Anterior cingulate cortex (tissue), 58 donors: ENCODE measurements around the gene SMCO4.
"Not testable (repeated sequence)": the region's sequence is repeated elsewhere in the genome, so short reads cannot be mapped to it uniquely, and the experiment has no call there.

Experiments used
- DNase-seq, 58 donors: peaks; one replicate each; lab custom pipeline; 2025; lab: John Stamatoyannopoulos, UW

The SMCO4 gene

DNA sequence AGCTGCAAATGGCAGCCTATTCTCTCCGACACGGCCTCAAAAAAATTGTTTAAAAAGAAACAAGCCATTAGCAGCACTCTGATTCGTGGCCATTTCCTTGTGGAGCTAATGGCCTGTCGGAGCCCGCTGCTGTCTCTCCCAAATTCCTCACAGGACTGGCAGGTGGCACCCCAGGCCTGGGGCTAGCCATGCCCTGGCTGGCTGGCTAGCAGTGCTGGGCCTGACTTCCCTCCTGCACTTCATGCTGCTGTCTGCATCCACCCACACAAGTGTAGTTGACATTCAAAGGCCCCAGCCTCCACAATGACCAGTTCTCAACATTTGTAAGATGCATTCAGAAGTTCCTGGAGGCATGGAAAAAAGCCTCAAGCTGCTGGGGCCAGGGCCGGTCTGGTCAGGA is 61.5 kb downstream of the SMCO4 start:
- no peak for DNase-seq

DNA sequence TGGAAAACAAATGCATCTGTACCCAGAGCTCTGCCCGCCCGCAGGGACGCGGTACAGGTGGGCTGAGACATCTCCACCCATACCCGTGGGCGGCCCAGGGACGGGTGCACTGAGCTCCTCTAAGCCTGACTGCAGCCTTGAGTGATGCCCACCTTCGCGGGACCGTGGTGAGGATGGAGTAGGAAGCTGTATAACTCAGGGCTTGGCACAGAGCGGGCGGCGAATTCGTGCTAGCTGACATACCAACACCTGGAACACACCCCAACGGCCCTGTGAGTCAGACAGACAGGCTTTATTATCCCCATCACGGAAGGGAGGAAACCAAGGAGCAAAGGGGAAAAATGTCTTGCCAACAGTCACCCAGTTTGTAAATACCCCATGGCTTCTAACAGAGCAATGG is 61.9 kb downstream of the SMCO4 start:
- no peak for DNase-seq

DNA sequence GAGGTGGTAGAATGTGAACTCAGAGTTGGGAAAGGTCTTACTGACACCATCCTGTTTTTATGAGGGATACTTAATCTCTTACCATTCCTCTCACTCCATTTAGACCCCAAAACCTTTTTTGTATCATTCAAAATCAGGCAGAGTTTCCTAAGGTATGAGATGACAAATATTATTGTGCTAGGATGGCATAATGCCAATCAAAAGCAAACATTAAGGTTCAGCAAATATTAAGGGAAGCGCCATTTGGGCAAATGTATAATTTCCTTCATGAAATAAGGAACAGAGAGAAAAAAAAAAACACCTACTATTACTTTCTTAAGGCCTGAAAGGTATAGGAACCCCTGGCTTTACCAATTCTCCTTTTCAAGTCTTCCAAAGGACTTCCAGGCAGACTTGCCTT is 62.4 kb downstream of the SMCO4 start:
- no peak for DNase-seq

DNA sequence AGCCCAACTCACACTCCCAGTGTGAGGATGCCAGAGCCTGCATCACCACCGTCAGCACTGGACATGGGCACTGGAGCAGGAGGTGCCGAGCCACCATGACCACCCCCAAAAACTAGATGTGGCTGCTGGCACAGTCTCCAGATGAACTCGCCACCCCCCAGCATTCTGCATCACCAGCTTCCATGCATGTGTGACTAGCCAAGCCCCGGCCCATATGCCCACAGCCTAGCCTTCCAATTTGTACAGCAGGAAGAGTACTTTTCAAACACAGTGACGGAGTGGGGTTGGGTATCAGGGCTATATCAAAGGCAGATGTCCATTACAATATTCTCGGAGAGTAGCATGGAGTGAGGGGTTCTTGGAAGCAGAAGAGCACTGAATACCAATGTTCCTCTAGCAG is 62.9 kb downstream of the SMCO4 start:
- DNase-seq, result no peak

DNA sequence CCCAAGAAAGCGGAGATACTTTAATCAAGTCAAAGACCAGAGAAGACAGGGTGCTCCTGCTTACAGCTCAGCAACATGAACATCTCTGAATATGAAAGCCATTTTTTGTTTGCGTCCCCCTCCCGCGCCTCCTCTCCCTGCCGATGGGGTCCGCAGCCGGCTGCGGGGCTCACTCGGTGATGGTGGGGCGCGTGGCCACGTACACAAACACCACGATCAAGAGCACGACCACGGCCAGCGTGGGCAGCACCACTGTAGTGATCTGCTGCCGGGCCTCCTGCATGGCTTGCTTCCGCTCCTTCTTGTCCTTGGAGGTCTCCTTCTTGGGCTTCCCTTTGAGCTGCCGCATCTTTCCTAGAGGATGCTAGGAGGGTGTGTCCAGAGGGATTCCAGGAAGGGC is 64.3 kb downstream of the SMCO4 start:
- no peak for DNase-seq

DNA sequence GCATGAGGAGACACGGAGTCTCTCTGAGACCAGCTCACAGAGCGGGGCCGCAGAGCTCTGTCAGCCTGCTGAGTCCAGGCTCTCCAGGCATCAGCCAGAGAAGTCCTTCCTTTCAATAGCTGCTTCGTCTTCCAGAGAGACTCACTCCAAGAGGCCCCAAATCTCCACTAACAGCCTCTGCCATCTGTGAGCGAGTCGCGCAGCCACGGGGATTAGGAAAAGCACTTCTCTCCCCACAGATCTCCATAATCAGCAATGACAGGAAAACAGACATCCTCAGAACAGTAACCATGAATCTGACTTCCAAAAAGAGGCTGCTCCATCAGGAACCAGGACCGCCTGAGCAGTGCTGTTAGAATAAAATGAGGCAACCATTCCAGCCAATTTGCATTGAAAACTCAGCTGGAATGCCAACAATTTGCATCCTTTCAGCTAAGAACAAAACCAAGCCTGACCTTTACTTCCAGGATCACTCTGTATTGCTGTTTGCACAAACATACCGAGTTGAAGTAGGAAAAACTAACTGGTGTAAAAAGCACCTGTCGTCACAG is 65.4 kb downstream of the SMCO4 start:
- DNase-seq, result no peak

DNA sequence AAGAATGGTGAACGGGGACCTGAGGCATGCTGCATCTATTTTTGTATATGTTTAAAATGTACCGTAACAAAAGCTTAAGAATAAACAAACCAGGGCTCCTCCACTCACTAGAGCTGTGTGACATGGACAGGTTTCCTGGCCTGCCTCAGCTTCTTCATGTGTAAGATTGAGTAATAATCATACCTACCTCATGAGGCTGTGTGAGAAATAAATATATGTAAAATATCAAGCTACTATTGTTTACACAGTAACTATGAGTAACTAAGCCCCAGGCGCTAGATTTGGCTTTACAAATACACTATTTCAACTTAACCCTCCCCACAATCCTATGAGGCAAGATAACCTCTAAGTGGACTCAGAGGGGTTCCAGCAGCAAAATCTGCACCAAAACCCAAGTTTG is 66.4 kb downstream of the SMCO4 start:
- DNase-seq, result no peak

DNA sequence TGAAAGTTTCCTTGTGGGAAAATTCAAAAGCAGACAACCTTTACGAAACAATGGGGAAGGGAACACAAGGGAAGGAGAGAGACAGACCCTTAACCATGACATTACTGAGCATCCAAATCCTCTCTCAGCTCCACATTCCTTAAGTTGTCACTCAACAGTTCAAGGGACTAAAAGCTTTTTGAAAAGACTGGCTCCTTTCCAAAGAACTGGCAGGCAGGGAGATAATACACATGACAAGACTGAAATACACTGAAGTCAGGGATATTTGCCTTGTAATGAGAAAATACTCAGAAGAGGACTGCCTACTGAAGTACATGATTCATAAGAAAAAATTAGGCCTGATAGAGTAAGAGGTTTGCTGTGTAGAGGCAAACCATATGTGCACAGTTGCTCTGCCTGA is 69.1 kb downstream of the SMCO4 start:
- DNase-seq, result no peak

DNA sequence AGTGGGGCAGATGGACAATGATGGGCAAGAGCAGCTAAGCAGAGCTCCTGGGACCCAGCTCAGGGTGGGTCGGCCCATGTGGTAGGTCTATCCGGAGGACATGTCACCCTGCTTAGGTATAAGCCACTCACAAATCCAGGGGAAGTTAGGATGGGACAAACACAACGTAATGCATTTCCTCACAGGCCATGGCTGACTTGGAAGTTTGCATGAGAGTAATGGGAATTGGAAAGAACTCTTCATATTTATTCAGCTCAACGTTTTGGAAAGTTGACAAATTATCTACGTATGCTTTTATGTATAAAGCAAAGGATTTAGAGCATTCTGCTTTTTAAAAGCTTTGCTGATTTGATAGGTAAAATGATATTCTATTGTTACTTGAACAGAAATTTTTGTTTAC is 74.9 kb downstream of the SMCO4 start:
- no peak for DNase-seq

DNA sequence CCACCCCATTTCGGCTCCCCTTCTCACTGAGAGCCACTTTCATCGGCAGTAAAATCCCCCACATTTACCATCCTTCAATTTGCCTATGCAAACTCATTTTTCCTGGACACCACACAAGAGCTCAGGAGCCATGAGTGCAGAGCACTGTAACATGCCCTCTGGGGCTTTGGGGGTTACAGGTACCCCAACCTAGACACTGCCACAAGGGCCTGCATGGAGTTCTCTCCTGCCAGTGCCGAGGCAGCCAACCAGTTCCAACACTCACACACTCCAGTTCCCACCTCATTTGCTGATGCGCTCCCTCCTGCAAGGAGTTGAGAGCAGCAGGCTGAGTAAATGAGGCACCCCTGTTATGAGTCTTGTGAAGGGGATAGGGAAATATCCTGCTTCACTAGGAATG is 76.1 kb downstream of the SMCO4 start:
- no peak for DNase-seq

DNA sequence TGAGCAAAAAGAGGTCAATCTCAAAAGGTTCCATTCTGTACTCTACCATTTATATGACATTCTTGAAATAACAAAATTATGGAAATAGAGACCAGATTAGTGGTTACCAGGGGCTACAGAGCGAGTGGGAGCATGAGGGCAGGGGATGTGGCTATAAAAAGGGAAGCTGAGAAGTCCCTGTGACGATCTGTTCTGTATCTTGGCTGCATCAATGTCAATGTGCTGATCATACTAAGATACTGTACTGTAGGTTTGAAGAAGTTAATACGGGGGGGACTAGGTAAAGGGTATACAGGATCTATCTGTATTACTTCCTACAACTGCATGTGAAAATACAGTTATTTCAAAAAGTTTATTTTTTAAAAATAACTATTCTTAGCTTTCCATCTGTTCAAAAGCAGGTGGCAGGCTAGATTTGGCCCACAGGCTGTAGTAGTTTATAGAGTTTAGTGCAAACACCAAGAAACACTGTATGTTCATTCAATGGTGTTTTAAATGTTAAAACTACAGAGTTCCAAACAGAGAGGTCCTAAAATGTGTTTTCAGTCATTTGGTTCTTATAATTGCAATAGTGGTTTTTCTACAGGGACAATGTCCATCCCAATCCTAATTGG is 78.2 kb downstream of the SMCO4 start:
- DNase-seq, result no peak

DNA sequence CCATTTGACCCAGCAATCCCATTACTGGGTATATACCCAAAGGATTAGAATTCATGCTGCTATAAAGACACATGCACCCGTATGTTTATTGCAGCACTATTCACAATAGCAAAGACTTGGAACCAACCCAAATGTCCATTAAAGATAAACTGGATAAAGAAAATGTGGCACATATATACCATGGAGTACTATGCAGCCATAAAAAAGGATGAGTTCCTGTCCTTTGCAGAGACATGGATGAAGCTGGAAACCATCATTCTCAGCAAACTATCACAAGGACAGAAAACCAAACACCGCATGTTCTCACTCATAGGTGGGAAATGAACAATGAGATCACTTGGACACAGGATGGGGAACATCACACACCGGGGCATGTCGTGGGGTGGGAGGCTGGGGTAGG is 79.5 kb downstream of the SMCO4 start:
- DNase-seq, result not testable (repeated sequence)

DNA sequence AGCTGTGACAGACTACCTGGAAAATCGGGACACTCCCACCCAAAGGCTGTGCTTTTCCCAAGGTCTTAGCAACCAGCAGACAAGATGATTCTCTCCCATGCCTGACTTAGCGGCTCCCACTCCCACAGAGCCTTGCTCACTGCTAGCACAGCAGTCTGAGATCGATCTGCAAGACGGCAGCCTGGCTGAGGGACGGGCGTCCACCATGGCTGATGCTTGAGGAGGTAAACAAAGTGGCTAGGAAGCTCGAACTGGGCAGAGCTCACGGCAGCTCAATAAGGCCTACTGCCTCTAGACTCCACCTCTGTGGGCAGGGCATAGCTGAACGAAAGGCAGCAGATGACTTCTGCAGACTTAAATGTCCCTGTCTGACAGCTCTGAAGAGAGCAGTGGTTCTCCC is 84.9 kb downstream of the SMCO4 start:
- DNase-seq, result no peak

DNA sequence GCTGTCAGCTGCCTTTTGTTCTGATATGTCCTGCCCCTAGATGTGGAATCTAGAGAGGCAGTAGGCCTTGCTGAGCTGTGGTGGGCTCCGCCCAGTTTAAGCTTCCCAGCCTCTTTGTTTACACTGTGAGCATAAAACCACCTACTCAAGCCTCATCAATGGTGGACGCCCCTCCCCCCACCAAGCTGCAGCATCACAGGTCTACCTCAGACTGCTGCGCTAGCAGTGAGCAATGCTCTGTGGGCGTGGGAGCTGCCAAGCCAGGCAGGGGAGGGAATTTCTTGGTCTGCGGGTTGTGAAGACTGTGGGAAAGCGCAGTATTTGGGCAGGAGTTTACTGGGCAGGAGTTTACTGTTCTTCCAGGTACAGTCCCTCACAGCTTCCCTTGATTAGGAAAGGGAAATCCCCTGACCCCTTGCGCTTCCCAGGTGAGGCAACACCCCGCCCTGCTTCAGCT is 98.5 kb downstream of the SMCO4 start:
- DNase-seq, result peak in 1 of 58 donors; percentile 0

DNA sequence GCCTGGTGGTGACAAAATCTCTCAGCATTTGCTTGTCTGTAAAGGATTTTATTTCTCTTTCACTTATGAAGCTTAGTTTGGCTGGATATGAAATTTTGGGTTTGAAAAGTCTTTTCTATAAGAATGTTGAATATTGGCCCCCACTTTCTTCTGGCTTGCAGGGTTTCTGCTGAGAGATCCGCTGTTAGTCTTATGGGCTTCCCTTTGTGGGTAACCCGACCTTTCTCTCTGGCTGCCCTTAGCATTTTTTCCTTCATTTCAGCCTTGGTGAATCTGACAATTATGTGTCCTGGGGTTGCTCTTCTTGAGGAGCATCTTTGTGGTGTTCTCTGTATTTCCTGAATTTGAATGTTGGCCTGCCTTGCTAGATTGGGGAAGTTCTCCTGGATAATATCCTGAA is 100.0 kb downstream of the SMCO4 start:
- not testable (repeated sequence) for DNase-seq

DNA sequence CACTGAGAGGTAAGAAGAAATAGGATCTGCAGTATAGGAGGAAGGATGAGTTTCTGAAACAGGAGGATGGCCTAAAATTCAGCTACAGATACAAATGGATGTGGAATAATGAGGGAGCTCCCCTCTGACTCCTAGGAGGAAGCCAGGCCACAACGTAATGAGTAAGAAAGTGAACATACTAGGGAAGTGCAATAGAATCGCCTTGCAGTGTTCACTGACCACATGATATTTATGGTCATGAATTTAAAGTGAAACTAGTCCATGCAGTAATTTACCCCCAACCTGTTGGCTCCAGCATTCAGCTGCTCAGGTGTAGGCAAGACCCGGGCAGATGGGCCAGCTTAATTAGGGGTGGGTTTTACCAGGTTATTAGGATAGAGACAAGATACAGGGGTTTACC is 110.9 kb downstream of the SMCO4 start:
- no peak for DNase-seq
